Daoy (cell line): ENCODE results near the gene SLC44A3. TPM values are rescaled to one million over a fixed set of nuclear protein-coding genes. Genes with fewer than 3 reads are reported as not detected.

ENCODE experiments used
- DNase-seq: peaks from one replicate; pipeline ENCODE4 v3.0.0-alpha.2; 2015; ENCODE audit warnings: low read depth
- total RNA-seq: library from RNA; depleted of rRNA; stranded (reverse); fragments of >200 nt; shearing (Covaris generic); gene quantifications from 2 replicates; pipeline ENCODE4 v1.2.3, GENCODE V29; 2014

Gene SLC44A3
- total RNA-seq, 1 experiment from 2014 or later, result 0.80 TPM

- peak; percentile 77 for DNase-seq
Measured at GRCh38 chr1:94801919-94802546, 18.1 kb upstream of the SLC44A3 start.

- no peak for DNase-seq
Measured at GRCh38 chr1:94803106-94803505, 17.1 kb upstream of the SLC44A3 start.

GRCh38 chr1:94803517-94804441 lies 16.4 kb upstream of the SLC44A3 start:
- DNase-seq, result no peak

GRCh38 chr1:94804442-94804837 lies 15.7 kb upstream of the SLC44A3 start:
- DNase-seq, result no peak

GRCh38 chr1:94805912-94806311 lies 14.2 kb upstream of the SLC44A3 start:
- DNase-seq, result peak; percentile 77

GRCh38 chr1:94806441-94806871 lies 13.7 kb upstream of the SLC44A3 start:
- no peak for DNase-seq

- peak; percentile 66 for DNase-seq
Measured at GRCh38 chr1:94807742-94808491, 12.2 kb upstream of the SLC44A3 start.

GRCh38 chr1:94808669-94809068 lies 11.5 kb upstream of the SLC44A3 start:
- no peak for DNase-seq

GRCh38 chr1:94812985-94813384 lies 7.2 kb upstream of the SLC44A3 start:
- DNase-seq, result no peak

GRCh38 chr1:94816030-94816429 lies 4.1 kb upstream of the SLC44A3 start:
- DNase-seq, result no peak

- no peak for DNase-seq
Measured at GRCh38 chr1:94817712-94818111, 2.4 kb upstream of the SLC44A3 start.

GRCh38 chr1:94819238-94819944 lies 766 bp upstream of the SLC44A3 start:
- DNase-seq, result no peak

GRCh38 chr1:94820936-94821335 lies 779 bp downstream of the SLC44A3 start:
- no peak for DNase-seq

- DNase-seq, result no peak
Measured at GRCh38 chr1:94821636-94822305, 1.6 kb downstream of the SLC44A3 start.

- DNase-seq, result no peak
Measured at GRCh38 chr1:94823116-94823515, 3.0 kb downstream of the SLC44A3 start.

GRCh38 chr1:94825936-94826335 lies 5.8 kb downstream of the SLC44A3 start:
- no peak for DNase-seq

GRCh38 chr1:94827434-94827833 lies 7.3 kb downstream of the SLC44A3 start:
- no peak for DNase-seq

- no peak for DNase-seq
Measured at GRCh38 chr1:94828251-94828650, 8.1 kb downstream of the SLC44A3 start.

GRCh38 chr1:94831641-94832040 lies 11.5 kb downstream of the SLC44A3 start:
- no peak for DNase-seq

GRCh38 chr1:94832446-94832845 lies 12.3 kb downstream of the SLC44A3 start:
- DNase-seq, result no peak

- no peak for DNase-seq
Measured at GRCh38 chr1:94832931-94833585, 12.9 kb downstream of the SLC44A3 start.
